Right atrium auricular region (tissue), 2 donors: ENCODE measurements around the gene CYP1A1. TPM values are rescaled to one million over a fixed set of nuclear protein-coding genes. Genes with fewer than 3 reads are reported as not detected.

ENCODE experiments used
- DNase-seq: peaks from one replicate; pipeline ENCODE4 v3.0.0-alpha.2; 2019; ENCODE audit warnings: low spot score
- H3K27ac ChIP-seq, 2 donors: fragments of 200-600 bp; sonication (generic); 1 replicate in 1 of 2; 2 replicates in 1 of 2; pipeline ENCODE4 v1.5.1; 2016 to 2019
- H3K27me3 ChIP-seq, 2 donors: fragments of 200-600 bp; sonication (generic); one replicate each; pipeline versions ENCODE4 v1.5.1 to v1.6.0; 2017 to 2019
- H3K36me3 ChIP-seq: fragments of 200-600 bp; sonication (generic); one replicate; pipeline ENCODE4 v1.5.1; 2016
- H3K4me1 ChIP-seq, 2 donors: fragments of 200-600 bp; sonication (generic); one replicate each; pipeline versions ENCODE4 v1.5.1 to v1.6.0; 2017 to 2019
- H3K4me3 ChIP-seq, 2 donors: fragments of 200-600 bp; sonication (generic); 1 replicate in 1 of 2; 2 replicates in 1 of 2; pipeline ENCODE4 v1.5.1; 2017 to 2019; ENCODE audit warnings: mild to moderate bottlenecking in 1 of 2, moderate library complexity in 1 of 2
- H3K9me3 ChIP-seq, 2 donors: fragments of 200-600 bp; sonication (generic); one replicate each; pipeline ENCODE4 v1.5.1; 2019
- total RNA-seq, 2 donors: library from RNA; depleted of rRNA; stranded (reverse); fragments of >200 nt; gene quantifications; one replicate each; pipeline ENCODE4 v1.1.0, GENCODE V29; 2016
- TF ChIP-seq, protein P1 (sequence below), 2 donors: fragments of 200-600 bp; sonication (generic); IDR thresholded peaks; one replicate each; pipeline ENCODE4 v1.5.1; 2019; ENCODE audit warnings: antibody characterized with exemption in 2 of 2

Gene CYP1A1
- total RNA-seq, 2 donors from 2014 or later = 1.0 TPM; not detected in 1

GRCh38 chr15:74716651-74717050 lies 8.7 kb downstream of the CYP1A1 start:
- Histone ChIP-seq H3K4me3 (no peak overlapping the region), H3K36me3 (no peaks in the 10 kb centered on the region), H3K27ac (no peak overlapping the region), H3K4me1 (no peaks in the 10 kb centered on the region), H3K9me3 (no peaks in the 10 kb centered on the region), H3K27me3 (no peaks in the 10 kb centered on the region)
- TF ChIP-seq, protein P1, sequence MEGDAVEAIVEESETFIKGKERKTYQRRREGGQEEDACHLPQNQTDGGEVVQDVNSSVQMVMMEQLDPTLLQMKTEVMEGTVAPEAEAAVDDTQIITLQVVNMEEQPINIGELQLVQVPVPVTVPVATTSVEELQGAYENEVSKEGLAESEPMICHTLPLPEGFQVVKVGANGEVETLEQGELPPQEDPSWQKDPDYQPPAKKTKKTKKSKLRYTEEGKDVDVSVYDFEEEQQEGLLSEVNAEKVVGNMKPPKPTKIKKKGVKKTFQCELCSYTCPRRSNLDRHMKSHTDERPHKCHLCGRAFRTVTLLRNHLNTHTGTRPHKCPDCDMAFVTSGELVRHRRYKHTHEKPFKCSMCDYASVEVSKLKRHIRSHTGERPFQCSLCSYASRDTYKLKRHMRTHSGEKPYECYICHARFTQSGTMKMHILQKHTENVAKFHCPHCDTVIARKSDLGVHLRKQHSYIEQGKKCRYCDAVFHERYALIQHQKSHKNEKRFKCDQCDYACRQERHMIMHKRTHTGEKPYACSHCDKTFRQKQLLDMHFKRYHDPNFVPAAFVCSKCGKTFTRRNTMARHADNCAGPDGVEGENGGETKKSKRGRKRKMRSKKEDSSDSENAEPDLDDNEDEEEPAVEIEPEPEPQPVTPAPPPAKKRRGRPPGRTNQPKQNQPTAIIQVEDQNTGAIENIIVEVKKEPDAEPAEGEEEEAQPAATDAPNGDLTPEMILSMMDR (IDR thresholded peaks at IDR 0.05) = no peak
- no peak for DNase-seq

DNA sequence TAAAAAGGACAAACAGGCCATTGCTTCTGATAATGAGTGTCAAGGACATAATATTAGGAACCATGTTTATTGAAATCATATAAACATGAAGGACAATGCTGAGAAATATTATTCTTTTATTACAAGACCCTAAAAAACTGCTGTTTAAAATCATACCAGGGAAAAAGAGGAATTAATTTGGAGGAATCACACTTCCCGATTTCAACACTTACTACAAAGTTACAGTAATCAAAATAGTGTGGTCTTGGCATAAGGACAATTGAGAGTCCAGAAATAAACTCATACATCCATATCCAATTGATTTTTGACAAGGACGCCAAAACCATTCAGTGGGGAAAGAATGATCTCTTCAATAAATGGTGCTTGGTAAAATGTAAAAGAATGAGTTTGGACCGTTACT lies 13.0 kb downstream of the CYP1A1 start:
- DNase-seq = no peak
- no peaks in the 10 kb centered on the region for H3K9me3 ChIP-seq
- H3K36me3 ChIP-seq = no peaks in the 10 kb centered on the region
- no peaks in the 10 kb centered on the region for H3K4me1 ChIP-seq
- H3K4me3 ChIP-seq = no peak overlapping the region
- H3K27ac ChIP-seq = no peak overlapping the region
- TF ChIP-seq, protein P1 (IDR thresholded peaks at IDR 0.05) = no peak
- H3K27me3 ChIP-seq = no peaks in the 10 kb centered on the region

DNA sequence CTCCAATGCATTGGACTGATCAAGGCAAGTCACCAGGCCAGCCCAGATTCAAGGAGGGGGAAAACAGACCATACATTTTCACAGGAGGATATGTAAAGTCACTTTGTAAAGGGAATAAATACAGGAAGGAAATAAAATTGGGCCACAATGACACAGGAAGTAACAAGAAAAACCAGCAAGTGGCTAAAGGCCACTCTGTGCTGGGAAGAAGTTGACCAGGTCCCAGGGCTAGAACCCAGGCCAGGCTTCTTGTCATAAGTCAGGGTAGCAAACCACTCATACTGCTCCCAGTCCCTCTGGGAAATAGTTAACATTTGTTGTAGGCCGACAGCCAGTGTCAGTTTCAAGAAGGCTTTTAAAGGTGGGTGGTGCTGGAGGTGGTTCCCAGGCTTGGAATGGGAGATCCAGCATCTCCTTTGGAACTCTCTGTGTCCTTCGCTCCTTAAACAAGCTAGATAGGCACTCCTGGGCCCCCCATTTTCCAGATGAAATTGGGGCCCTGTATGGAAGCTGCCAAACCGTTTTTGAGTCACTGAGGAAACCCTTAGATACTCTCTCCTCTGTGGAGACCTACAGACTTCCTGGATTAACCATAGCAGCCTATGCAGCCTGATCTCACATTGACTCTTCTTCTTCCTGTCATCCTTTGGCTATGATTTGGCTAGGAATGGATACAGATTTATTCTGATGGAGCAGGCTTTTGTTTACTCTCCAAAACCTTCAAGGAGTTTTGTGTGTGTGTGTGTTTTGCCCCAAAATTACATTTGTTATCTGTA lies 14.8 kb downstream of the CYP1A1 start:
- Histone ChIP-seq H3K4me1 (no peaks in the 10 kb centered on the region), H3K27me3 (no peaks in the 10 kb centered on the region), H3K27ac (no peak overlapping the region), H3K36me3 (no peaks in the 10 kb centered on the region), H3K9me3 (no peaks in the 10 kb centered on the region), H3K4me3 (no peak overlapping the region)
- TF ChIP-seq, protein P1 (IDR thresholded peaks at IDR 0.05) = no peak
- DNase-seq = no peak

GRCh38 chr15:74709892-74710291 lies 15.4 kb downstream of the CYP1A1 start:
- no peaks in the 10 kb centered on the region for H3K27me3 ChIP-seq
- H3K9me3 ChIP-seq = no peaks in the 10 kb centered on the region
- H3K4me1 ChIP-seq = no peaks in the 10 kb centered on the region
- H3K36me3 ChIP-seq = no peaks in the 10 kb centered on the region
- no peak overlapping the region for H3K27ac ChIP-seq
- DNase-seq = no peak
- TF ChIP-seq, protein P1 (IDR thresholded peaks at IDR 0.05) = no peak
- H3K4me3 ChIP-seq = no peak overlapping the region

DNA sequence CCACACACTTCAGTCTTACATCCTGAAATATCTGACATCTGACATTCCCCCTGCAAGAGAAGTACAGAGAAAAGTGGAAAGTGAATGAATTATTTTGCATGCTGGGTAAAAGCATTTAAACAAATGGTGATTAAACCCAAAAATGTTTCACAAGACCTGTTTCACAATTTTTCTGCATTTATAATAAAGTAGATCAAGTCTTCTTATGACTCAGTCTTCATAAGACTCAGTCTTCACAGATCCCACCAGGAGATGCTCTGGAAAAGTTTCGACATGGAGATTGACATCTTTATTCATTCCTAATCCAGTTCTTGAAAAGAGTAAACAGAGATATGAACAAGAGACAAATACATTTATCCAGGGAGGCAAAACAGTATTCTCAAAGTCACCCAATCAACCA lies 16.3 kb downstream of the CYP1A1 start:
- H3K9me3 ChIP-seq = no peaks in the 10 kb centered on the region
- no peaks in the 10 kb centered on the region for H3K36me3 ChIP-seq
- no peak overlapping the region for H3K27ac ChIP-seq
- DNase-seq = no peak
- H3K27me3 ChIP-seq = no peaks in the 10 kb centered on the region
- H3K4me1 ChIP-seq = no peaks in the 10 kb centered on the region
- no peak overlapping the region for H3K4me3 ChIP-seq
- TF ChIP-seq, protein P1 (IDR thresholded peaks at IDR 0.05) = no peak

GRCh38 chr15:74696808-74697207 lies 28.5 kb downstream of the CYP1A1 start:
- Histone ChIP-seq H3K27ac (no peak overlapping the region), H3K4me1 (peaks cover 0 to 22% of the 10 kb centered on the region in 2 donors), H3K4me3 (peak overlapping the region; percentile 62 to 88), H3K27me3 (no peaks in the 10 kb centered on the region), H3K36me3 (no peaks in the 10 kb centered on the region), H3K9me3 (no peaks in the 10 kb centered on the region)
- TF ChIP-seq, protein P1 (IDR thresholded peaks at IDR 0.05) = no peak
- no peak for DNase-seq
